NCI-H526 treated with DMSO at 0.1 percent for 48 hours (cell line): Measurements from ENCODE around the gene PDXDC1.
"Not testable (repeated sequence)": the region's sequence is repeated elsewhere in the genome, so short reads cannot be mapped to it uniquely, and the experiment has no call there.

Source experiments
- DNase-seq: peaks from one replicate; lab custom pipeline; 2025; lab: John Stamatoyannopoulos, UW

PDXDC1 gene

GRCh38 chr16:15163055-15163454 is 188.2 kb downstream of the PDXDC1 start:
- not testable (repeated sequence) for DNase-seq

- DNase-seq = not testable (repeated sequence)
Observed at GRCh38 chr16:15166177-15166576, 191.4 kb downstream of the PDXDC1 start.

- not testable (repeated sequence) for DNase-seq
Observed at GRCh38 chr16:15168303-15168702, 193.5 kb downstream of the PDXDC1 start.

- not testable (repeated sequence) for DNase-seq
Observed at GRCh38 chr16:15168953-15169652, 194.3 kb downstream of the PDXDC1 start.

GRCh38 chr16:15179909-15180308 is 205.1 kb downstream of the PDXDC1 start:
- not testable (repeated sequence) for DNase-seq

- not testable (repeated sequence) for DNase-seq
Observed at GRCh38 chr16:15180946-15181345, 206.1 kb downstream of the PDXDC1 start.

GRCh38 chr16:15184000-15184399 is 209.2 kb downstream of the PDXDC1 start:
- DNase-seq = not testable (repeated sequence)
